Endothelial cell of umbilical vein (primary cell): ENCODE data around the gene PEX5L. TPM values are rescaled to one million over a fixed set of nuclear protein-coding genes. Genes with fewer than 3 reads are reported as not detected.

Source experiments
- BruUV-seq: library from RNA; stranded (reverse); fragments of 400-500 nt; replicated peaks from 2 replicates; lab custom pipeline; 2021; lab: Mats Ljungman, UMichigan
- CTCF ChIA-PET: fragments of 300-600, 350-600 bp; sonication (Branson Sonifier 250); formaldehyde crosslinking; loops from one replicate; lab custom pipeline; 2021; ENCODE audit warnings: antibody characterized with exemption, inconsistent platforms; lab: Charles Lee
- POLR2A ChIA-PET: fragments of 300-600, 350-600 bp; sonication (Branson Sonifier 250); formaldehyde crosslinking; loops from one replicate; lab custom pipeline; 2021; ENCODE audit warnings: antibody characterized with exemption, inconsistent platforms; lab: Charles Lee
- DNase-seq: peaks from one replicate; pipeline ENCODE4 v3.0.0-alpha.2; 2011; ENCODE audit warnings: low read depth, low spot score
- FAIRE-seq: peaks from 2 replicates; lab custom pipeline; 2011; peaks lifted over from hg19 to GRCh38; lab: Jason Lieb, UNC
- H2AFZ ChIP-seq: 2 replicates; pipeline ENCODE4 v1.6.0; 2012; ENCODE audit warnings: low read depth, low read length, control low read depth, inconsistent platforms
- H3K27ac ChIP-seq: 2 replicates; pipeline ENCODE4 v1.5.1; 2011; ENCODE audit warnings: low read depth, mild to moderate bottlenecking, control low read depth, low read length, moderate library complexity; ENCODE audit not compliant: insufficient read depth
- H3K27me3 ChIP-seq, 2 experiments: 2 replicates each; pipeline versions ENCODE4 v1.6.0 to v1.6.1; 2011; ENCODE audit warnings: low read length in 2 of 2, mixed read lengths in 1 of 2; ENCODE audit not compliant: control insufficient read depth in 2 of 2, insufficient read depth in 2 of 2
- H3K36me3 ChIP-seq, 2 experiments: 2 replicates in 1 of 2; 3 replicates in 1 of 2; pipeline ENCODE4 v1.5.1; 2011; ENCODE audit warnings: low read length in 2 of 2, mild to moderate bottlenecking in 1 of 2, moderate library complexity in 1 of 2; ENCODE audit not compliant: control insufficient read depth in 2 of 2, insufficient read depth in 2 of 2; ENCODE audit errors: extremely low read depth in 1 of 2
- H3K4me1 ChIP-seq: 3 replicates; pipeline ENCODE4 v1.5.1; 2011; ENCODE audit warnings: mild to moderate bottlenecking, low read length; ENCODE audit not compliant: control insufficient read depth, insufficient read depth; ENCODE audit errors: extremely low read depth
- H3K4me2 ChIP-seq: 2 replicates; pipeline ENCODE4 v1.6.1; 2011; ENCODE audit warnings: low read length, control low read depth, mixed read lengths; ENCODE audit not compliant: insufficient read depth
- H3K4me3 ChIP-seq, 3 experiments: fragments of 200-600 bp in 1 of 3; sonication (generic), shearing (Covaris generic) in 1 of 3; replicated peaks in 1 of 3; 2 replicates each; pipeline ENCODE4 v1.5.1; 2011 to 2016; ENCODE audit warnings: control low read depth in 3 of 3, low read length in 3 of 3, mild to moderate bottlenecking in 2 of 3, inconsistent platforms in 1 of 3, low read depth in 1 of 3, moderate library complexity in 1 of 3; ENCODE audit not compliant: insufficient read depth in 1 of 3
- H3K79me2 ChIP-seq: 2 replicates; pipeline ENCODE4 v1.6.0; 2012; ENCODE audit warnings: low read length, inconsistent platforms; ENCODE audit not compliant: control insufficient read depth, insufficient read depth
- H3K9ac ChIP-seq: replicated peaks from 2 replicates; pipeline ENCODE3; 2011; ENCODE audit warnings: low read length, control low read depth; ENCODE audit not compliant: insufficient read depth; ENCODE audit errors: extremely low read depth
- H3K9me1 ChIP-seq: replicated peaks from 3 replicates; pipeline ENCODE4 v1.6.0; 2011; ENCODE audit warnings: mild to moderate bottlenecking, low read length; ENCODE audit not compliant: control insufficient read depth, insufficient read depth; ENCODE audit errors: extremely low read depth
- H3K9me3 ChIP-seq: replicated peaks from 2 replicates; pipeline ENCODE4 v1.5.1; 2012; ENCODE audit warnings: low read length, inconsistent platforms; ENCODE audit not compliant: control insufficient read depth, insufficient read depth
- H4K20me1 ChIP-seq: replicated peaks from 2 replicates; pipeline ENCODE3; 2011; ENCODE audit warnings: mild to moderate bottlenecking, low read length; ENCODE audit not compliant: control insufficient read depth, insufficient read depth; ENCODE audit errors: extremely low read depth
- CTCF ChIP-seq, 2 donors: IDR thresholded peaks; 1 replicate in 1 of 2; 2 replicates in 1 of 2; pipeline ENCODE4 v1.5.1; 2011; ENCODE audit warnings: low read length in 2 of 2, mild to moderate bottlenecking in 2 of 2, moderate library complexity in 2 of 2, control low read depth in 1 of 2, inconsistent platforms in 1 of 2, low read depth in 1 of 2; ENCODE audit not compliant: insufficient read depth in 1 of 2; ENCODE audit errors: extremely low read depth in 1 of 2
- EZH2 ChIP-seq: IDR thresholded peaks from 2 replicates; pipeline ENCODE4 v1.6.1; 2012; ENCODE audit warnings: borderline replicate concordance, low read depth, mild to moderate bottlenecking, moderate library complexity, low read length, inconsistent platforms; ENCODE audit not compliant: severe bottlenecking
- FOS ChIP-seq: IDR thresholded peaks from 2 replicates; pipeline ENCODE4 v1.6.1; 2011; ENCODE audit warnings: mild to moderate bottlenecking, low read length, moderate library complexity, borderline replicate concordance; ENCODE audit not compliant: insufficient read depth
- GATA2 ChIP-seq: IDR thresholded peaks from 2 replicates; pipeline ENCODE4 v1.7.0; 2011; ENCODE audit warnings: low read depth, mild to moderate bottlenecking, moderate library complexity, mixed read lengths, low read length; ENCODE audit not compliant: insufficient read length, insufficient read depth
- JUN ChIP-seq: IDR thresholded peaks from 2 replicates; pipeline ENCODE4 v1.6.1; 2011; ENCODE audit warnings: borderline replicate concordance, low read depth; ENCODE audit not compliant: insufficient read length, insufficient read depth
- MAX ChIP-seq: IDR thresholded peaks from 2 replicates; pipeline ENCODE4 v1.6.1; 2011; ENCODE audit not compliant: insufficient read depth, insufficient read length
- MYC ChIP-seq: IDR thresholded peaks from one replicate; pipeline ENCODE4 v1.6.1; 2011; ENCODE audit warnings: mild to moderate bottlenecking, low read depth, low read length
- POLR2A ChIP-seq: IDR thresholded peaks from 2 replicates; pipeline ENCODE4 v1.6.1; 2012; ENCODE audit warnings: low read depth, mild to moderate bottlenecking, control low read depth, low read length
- POLR2AphosphoS5 ChIP-seq: IDR thresholded peaks from 2 replicates; pipeline ENCODE4 v1.6.1; 2012; ENCODE audit warnings: low read depth, mild to moderate bottlenecking, control low read depth, low read length, moderate library complexity; ENCODE audit not compliant: insufficient read depth
- dilution Hi-C: fragments of 300-500 bp; cut with MboI; formaldehyde crosslinking; loops from one replicate; pipeline ENCODE4 v1.15.0; 2019; ENCODE audit warnings: low sequenced_read_pairs; ENCODE audit not compliant: extremely low pct_ligation_motif_present
- intact Hi-C: fragments of 100-400 bp; cut with micrococcal nuclease; formaldehyde crosslinking; loops from one replicate; pipeline ENCODE4 v1.10.0; 2022
- polyA plus RNA-seq, 4 experiments: library from polyadenylated mRNA; depleted of rRNA in 3 of 4; stranded (reverse) in 3 of 4; unstranded in 1 of 4; fragments of >200 nt; gene quantifications; 2 replicates each; pipeline versions ENCODE4 v1.2.1 to v1.2.3, GENCODE V29; 2011 to 2012; ENCODE audit warnings: missing spikeins in 1 of 4
- total RNA-seq: library from RNA; stranded (reverse); gene quantifications from 2 replicates; pipeline ENCODE4 v1.2.3, GENCODE V29; 2021

The PEX5L gene
- total and polyA plus RNA-seq, 2 donors (not counting 3 experiments of a cell fraction or from before 2014, with no cell fraction given) = not detected

- intact Hi-C loops (no loop called here), dilution Hi-C loops (no loop called here)
- CTCF ChIA-PET = interaction anchor here (0.6 kb wide), 1 partner anchor 70 kb away, joined by 3 read pairs; no protein-coding TSS in a partner anchor
- Histone ChIP-seq H2AFZ (no peak overlapping the region), H3K9me3 (no peaks in the 10 kb centered on the region), H3K4me3 (no peak overlapping the region), H3K4me2 (no peak overlapping the region), H3K36me3 (no peaks in the 10 kb centered on the region), H3K27ac (no peak overlapping the region), H3K27me3 (no peaks in the 10 kb centered on the region), H3K4me1 (no peaks in the 10 kb centered on the region), H3K9me1 (no peaks in the 10 kb centered on the region), H3K79me2 (no peaks in the 10 kb centered on the region), H4K20me1 (no peaks in the 10 kb centered on the region), H3K9ac (no peak overlapping the region)
- TF ChIP-seq POLR2A = no peak
- TF ChIP-seq GATA2 = peak; percentile 27
- no peak for TF ChIP-seq MYC
- TF ChIP-seq CTCF (IDR thresholded peaks at IDR 0.05; ENCODE audit: extremely low read depth in 1 of 2, insufficient read depth in 1 of 2, low read depth in 1 of 2, low read length in 2 of 2) = no peak
- peak; percentile 52 for TF ChIP-seq FOS
- no TSS peak for BruUV-seq
- FAIRE-seq (no peak), DNase-seq (no peak)
- POLR2A ChIA-PET = no interaction called here
These were observed 44.9 kb downstream of the PEX5L start for GRCh38 chr3:179991883-179992282.

- dilution Hi-C loops (no loop called here), intact Hi-C loops (no loop called here)
- no peaks in the 10 kb centered on the region for H3K4me1 ChIP-seq
- FAIRE-seq (no peak), DNase-seq (no peak)
- H3K79me2 ChIP-seq = no peaks in the 10 kb centered on the region
- H3K27ac ChIP-seq = no peak overlapping the region
- H3K9me3 ChIP-seq = no peaks in the 10 kb centered on the region
- no peaks in the 10 kb centered on the region for H3K27me3 ChIP-seq
- no peak overlapping the region for H2AFZ ChIP-seq
- no peaks in the 10 kb centered on the region for H3K36me3 ChIP-seq
- no TSS peak for BruUV-seq
- no peak overlapping the region for H3K4me2 ChIP-seq
- ChIA-PET CTCF (interaction anchor here (0.6 to 1.0 kb wide), 2 partner anchors 69 to 125 kb away, joined by 3 read pairs; no protein-coding TSS in a partner anchor), POLR2A (no interaction called here)
- H3K4me3 ChIP-seq = no peak overlapping the region
- TF ChIP-seq POLR2AphosphoS5 (no peak), MYC (no peak), POLR2A (no peak), JUN (no peak), FOS (no peak), CTCF (IDR thresholded peaks at IDR 0.05; ENCODE audit: extremely low read depth in 1 of 2, insufficient read depth in 1 of 2, low read depth in 1 of 2, low read length in 2 of 2) (no peak), GATA2 (no peak), EZH2 (no peak), MAX (no peak)
- H3K9me1 ChIP-seq = no peaks in the 10 kb centered on the region
- H4K20me1 ChIP-seq = no peaks in the 10 kb centered on the region
- H3K9ac ChIP-seq = no peak overlapping the region
These were observed 45.6 kb downstream of the PEX5L start for GRCh38 chr3:179991104-179991503.
